ENCODE measurements around the gene RNU6-8.

Gene RNU6-8

GRCh38 chr14:32166924-32167323, 36.1 kb downstream of the RNU6-8 start:
- Histone ChIP-seq H3K36me3 (no peaks in the 10 kb centered on the region), H3K9me3 (0 out of 2 replicates have a peak, but pooled peaks cover 2% of the 10 kb centered on the region), H3K27me3 (no peaks in the 10 kb centered on the region), H3K4me3 (ENCODE audit: low read depth, low read length) (no peak overlapping the region), H3K4me1 (no peaks in the 10 kb centered on the region)
- no peak for DNase-seq
- TF ChIP-seq CTCF (IDR thresholded peaks at IDR 0.05; ENCODE audit: low read depth, low read length), result no peak

- H3K36me3 ChIP-seq, result no peaks in the 10 kb centered on the region
- no peaks in the 10 kb centered on the region for H3K27me3 ChIP-seq
- DNase-seq, result no peak
- no peak overlapping the region for H3K4me3 ChIP-seq (ENCODE audit: low read depth, low read length)
- H3K9me3 ChIP-seq, result 0 out of 2 replicates have a peak, but pooled peaks cover 2% of the 10 kb centered on the region
- no peak for TF ChIP-seq CTCF (IDR thresholded peaks at IDR 0.05; ENCODE audit: low read depth, low read length)
- no peaks in the 10 kb centered on the region for H3K4me1 ChIP-seq
Observed at GRCh38 chr14:32166029-32166428, 37.0 kb downstream of the RNU6-8 start.
